ENCODE measurements around the gene NBL1. TPM values are rescaled to one million over a fixed set of nuclear protein-coding genes. Genes with fewer than 3 reads are reported as not detected.

The NBL1 gene
- total and polyA plus RNA-seq, 8 donors, result 63.2 to 257 (median 101) TPM

DNA sequence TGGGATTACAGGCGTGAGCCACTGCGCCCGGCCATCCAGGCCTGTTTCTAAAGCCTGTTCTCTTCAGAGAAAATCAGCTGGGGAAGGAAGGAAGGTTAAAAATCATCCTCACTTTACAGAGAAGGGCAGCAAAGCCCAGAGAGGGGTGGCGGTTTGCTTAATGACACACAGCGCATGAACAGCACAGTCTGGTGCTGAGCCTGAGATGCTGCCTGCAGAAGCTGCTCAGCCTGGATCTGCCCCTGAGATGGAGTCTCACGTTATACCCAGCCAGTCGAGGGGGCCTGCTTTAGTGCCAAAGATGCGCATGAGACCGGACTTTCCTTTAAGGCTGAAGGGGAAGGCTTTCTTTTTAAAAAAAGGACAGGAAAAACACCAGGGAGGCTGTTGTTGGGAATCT, 41.9 kb downstream of the NBL1 start:
- 84 to 87% (median 85%) methylated on average over 9 of the region's 9 CpGs for WGBS, 5 donors
- Histone ChIP-seq H3K27ac (no peak overlapping the region), H3K4me1 (no peaks in the 10 kb centered on the region), H3K36me3 (peaks cover 19 to 90% (median 74%) of the 10 kb centered on the region in 4 donors), H3K9me3 (peaks cover 0 to 8% (median 2%) of the 10 kb centered on the region in 4 donors), H3K4me3 (no peak overlapping the region), H3K27me3 (no peaks in the 10 kb centered on the region)
- DNase-seq, result no peak
- TF ChIP-seq POLR2AphosphoS5 (IDR thresholded peaks at IDR 0.05) (no peak), POLR2A (IDR thresholded peaks at IDR 0.05) (no peak), EP300 (IDR thresholded peaks at IDR 0.05) (no peak)
- TF ChIP-seq, protein P1, sequence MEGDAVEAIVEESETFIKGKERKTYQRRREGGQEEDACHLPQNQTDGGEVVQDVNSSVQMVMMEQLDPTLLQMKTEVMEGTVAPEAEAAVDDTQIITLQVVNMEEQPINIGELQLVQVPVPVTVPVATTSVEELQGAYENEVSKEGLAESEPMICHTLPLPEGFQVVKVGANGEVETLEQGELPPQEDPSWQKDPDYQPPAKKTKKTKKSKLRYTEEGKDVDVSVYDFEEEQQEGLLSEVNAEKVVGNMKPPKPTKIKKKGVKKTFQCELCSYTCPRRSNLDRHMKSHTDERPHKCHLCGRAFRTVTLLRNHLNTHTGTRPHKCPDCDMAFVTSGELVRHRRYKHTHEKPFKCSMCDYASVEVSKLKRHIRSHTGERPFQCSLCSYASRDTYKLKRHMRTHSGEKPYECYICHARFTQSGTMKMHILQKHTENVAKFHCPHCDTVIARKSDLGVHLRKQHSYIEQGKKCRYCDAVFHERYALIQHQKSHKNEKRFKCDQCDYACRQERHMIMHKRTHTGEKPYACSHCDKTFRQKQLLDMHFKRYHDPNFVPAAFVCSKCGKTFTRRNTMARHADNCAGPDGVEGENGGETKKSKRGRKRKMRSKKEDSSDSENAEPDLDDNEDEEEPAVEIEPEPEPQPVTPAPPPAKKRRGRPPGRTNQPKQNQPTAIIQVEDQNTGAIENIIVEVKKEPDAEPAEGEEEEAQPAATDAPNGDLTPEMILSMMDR (IDR thresholded peaks at IDR 0.05), result no peak
- intact Hi-C loops (cut with DNase I; ENCODE audit: low total_unique reads), result no loop called here

DNA sequence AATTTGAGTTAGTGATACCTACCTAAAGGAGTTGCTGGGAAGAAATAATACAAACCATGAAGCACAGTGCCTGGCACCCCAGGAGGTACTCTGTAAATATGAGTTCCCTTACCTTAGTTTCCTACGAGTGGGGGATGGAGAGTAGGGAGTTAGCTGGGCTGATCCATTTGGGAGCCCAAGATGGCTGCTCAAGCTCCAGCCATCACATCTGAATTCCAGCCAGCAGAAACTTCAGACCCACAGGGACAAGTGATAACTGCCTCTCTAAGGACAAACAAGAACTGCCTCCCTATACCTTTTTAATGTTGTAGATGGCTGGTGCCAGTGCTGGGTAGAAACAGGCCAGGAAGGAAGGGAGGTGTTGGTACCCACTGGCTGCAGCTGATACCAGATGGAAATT, 43.3 kb downstream of the NBL1 start:
- H3K27ac ChIP-seq, result no peak overlapping the region
- H3K4me3 ChIP-seq, result no peak overlapping the region
- intact Hi-C loops (cut with DNase I; ENCODE audit: low total_unique reads), result no loop called here
- no peak for DNase-seq
- no peaks in the 10 kb centered on the region for H3K27me3 ChIP-seq
- peaks cover 26 to 90% (median 82%) of the 10 kb centered on the region in 4 donors for H3K36me3 ChIP-seq
- TF ChIP-seq, protein P1 (IDR thresholded peaks at IDR 0.05), result no peak
- TF ChIP-seq EP300 (IDR thresholded peaks at IDR 0.05) (no peak), POLR2A (IDR thresholded peaks at IDR 0.05) (no peak), POLR2AphosphoS5 (IDR thresholded peaks at IDR 0.05) (no peak)
- 86 to 100% (median 98%) methylated on average over 1 of the region's 1 CpG for WGBS, 5 donors
- peaks cover 0 to 8% (median 2%) of the 10 kb centered on the region in 4 donors for H3K9me3 ChIP-seq
- H3K4me1 ChIP-seq, result no peaks in the 10 kb centered on the region

DNA sequence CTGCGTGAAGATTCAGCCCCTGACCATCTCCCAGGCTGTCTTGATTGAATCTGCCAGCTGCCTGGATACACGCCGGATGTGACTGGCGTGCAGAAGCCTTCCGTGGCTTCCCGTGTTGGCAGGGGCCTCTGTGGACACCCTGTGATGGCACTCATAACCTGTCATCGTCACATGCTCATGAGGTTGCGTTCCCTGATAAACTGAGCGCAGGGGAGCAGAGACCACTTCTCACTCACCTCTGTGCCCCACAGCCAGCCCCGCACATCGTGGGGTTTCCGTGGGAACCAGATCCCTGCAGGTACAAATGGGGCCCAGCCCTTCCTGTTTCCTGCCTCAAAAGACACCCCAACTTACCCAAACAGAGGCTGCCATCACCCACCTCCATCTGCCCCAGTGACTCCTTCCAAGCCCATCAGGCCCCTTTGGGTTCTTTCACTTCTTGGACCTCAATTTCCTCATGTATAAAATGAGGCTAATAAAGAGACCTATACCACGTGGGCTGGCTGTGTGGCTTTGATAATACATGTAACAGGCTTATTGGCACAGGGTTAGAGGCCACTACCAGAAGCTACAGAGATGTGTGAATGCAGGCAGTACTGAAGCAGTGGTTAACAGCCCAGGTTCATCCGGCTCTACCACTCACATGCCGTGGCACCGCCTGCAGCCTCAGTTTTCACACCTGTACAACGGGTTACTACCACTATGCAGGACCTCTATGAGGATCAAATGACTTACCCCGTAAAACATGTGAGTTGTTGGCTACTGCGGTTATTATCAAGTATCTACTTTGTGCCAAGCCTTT, 44.1 kb downstream of the NBL1 start:
- H3K9me3 ChIP-seq, result peaks cover 0 to 8% (median 2%) of the 10 kb centered on the region in 4 donors
- H3K27ac ChIP-seq, result no peak overlapping the region
- no peaks in the 10 kb centered on the region for H3K27me3 ChIP-seq
- 83 to 89% (median 88%) methylated on average over 18 to 19 of the region's 19 CpGs for WGBS, 5 donors
- intact Hi-C loops (cut with DNase I; ENCODE audit: low total_unique reads), result no loop called here
- no peak overlapping the region for H3K4me3 ChIP-seq
- H3K36me3 ChIP-seq, result peaks cover 26 to 90% (median 82%) of the 10 kb centered on the region in 4 donors
- DNase-seq, result no peak
- no peaks in the 10 kb centered on the region for H3K4me1 ChIP-seq
- TF ChIP-seq POLR2AphosphoS5 (IDR thresholded peaks at IDR 0.05) (no peak), POLR2A (IDR thresholded peaks at IDR 0.05) (no peak), EP300 (IDR thresholded peaks at IDR 0.05) (no peak)
- TF ChIP-seq, protein P1 (IDR thresholded peaks at IDR 0.05), result no peak

DNA sequence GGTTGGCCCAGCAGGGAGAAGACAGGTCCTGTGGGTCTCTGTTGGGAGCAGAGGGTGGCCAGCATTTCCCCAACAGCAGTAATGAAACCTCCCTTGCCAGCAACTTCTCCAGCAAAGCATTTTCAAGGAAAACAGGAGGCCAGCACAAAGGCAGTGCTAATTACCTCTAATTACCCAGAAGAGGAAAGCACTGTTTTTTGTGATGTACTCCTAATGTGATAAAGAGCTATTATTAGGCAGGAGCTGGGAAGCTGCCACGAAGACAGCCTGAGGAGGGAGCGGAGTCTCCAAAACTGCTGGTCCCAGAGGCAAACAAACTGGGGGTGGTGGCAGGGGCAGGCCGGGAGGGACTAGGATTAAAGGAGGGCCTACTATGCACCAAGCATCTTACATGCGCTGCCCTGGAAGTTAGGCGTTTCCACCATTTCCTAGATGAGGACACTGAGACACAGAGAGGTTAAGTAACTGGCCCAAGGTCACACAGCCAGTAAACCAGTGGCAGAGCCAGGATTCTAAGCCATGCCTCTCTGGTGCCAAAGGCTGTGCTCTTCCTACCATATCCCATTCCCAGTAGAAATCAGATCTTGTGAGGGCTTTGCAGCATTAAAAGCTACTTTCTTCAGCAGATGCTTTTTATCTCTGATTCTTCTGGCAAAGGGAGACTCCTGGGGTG, 45.1 kb downstream of the NBL1 start:
- TF ChIP-seq, protein P1 (IDR thresholded peaks at IDR 0.05), result no peak
- TF ChIP-seq POLR2A (IDR thresholded peaks at IDR 0.05), result no peak
- H3K4me1 ChIP-seq, result no peaks in the 10 kb centered on the region
- peaks cover 33 to 97% (median 92%) of the 10 kb centered on the region in 4 donors for H3K36me3 ChIP-seq
- H3K4me3 ChIP-seq, result no peak overlapping the region
- WGBS, 5 donors, result 85 to 91% (median 88%) methylated on average over 5 of the region's 5 CpGs
- intact Hi-C loops (cut with DNase I; ENCODE audit: low total_unique reads), result no loop called here
- peaks cover 0 to 8% (median 2%) of the 10 kb centered on the region in 4 donors for H3K9me3 ChIP-seq
- DNase-seq, result no peak
- no peak overlapping the region for H3K27ac ChIP-seq
- H3K27me3 ChIP-seq, result no peaks in the 10 kb centered on the region
